Measurements from ENCODE around the gene SRSF8.

DNA sequence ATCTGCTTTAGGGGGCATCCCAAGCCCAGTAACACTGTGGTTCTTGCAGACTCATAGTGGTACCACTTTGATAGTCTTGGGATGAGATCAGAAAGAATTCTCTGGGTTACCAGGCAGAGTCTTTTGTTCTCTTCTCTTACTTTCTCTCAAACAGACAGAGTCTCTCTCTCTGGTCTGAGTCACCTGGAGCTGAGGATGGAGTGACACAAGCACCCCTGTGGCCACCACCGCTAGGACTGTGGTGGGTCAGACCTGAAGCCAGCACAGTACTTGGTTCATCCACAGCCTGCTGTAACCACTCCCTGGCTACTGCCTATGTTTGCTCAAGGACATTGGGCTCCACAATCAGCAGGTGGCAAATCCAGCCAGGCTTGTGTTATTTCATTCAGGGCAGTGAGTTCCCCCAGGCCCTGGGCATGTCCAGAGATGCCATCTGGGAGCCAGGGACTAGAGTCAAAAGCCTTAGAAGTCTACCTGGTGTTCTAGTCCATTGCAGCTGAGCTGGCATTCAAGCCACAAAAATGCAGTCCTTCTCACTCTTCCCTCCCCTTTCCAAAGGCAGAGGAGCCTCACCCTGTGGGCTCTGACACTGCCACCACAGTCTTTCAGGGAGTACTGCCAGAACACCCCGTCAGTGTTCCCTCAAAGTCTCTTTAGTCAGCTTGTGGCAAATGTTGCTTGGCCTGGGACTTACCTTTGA is 52.8 kb downstream of the SRSF8 start:
- TF ChIP-seq, protein P1, sequence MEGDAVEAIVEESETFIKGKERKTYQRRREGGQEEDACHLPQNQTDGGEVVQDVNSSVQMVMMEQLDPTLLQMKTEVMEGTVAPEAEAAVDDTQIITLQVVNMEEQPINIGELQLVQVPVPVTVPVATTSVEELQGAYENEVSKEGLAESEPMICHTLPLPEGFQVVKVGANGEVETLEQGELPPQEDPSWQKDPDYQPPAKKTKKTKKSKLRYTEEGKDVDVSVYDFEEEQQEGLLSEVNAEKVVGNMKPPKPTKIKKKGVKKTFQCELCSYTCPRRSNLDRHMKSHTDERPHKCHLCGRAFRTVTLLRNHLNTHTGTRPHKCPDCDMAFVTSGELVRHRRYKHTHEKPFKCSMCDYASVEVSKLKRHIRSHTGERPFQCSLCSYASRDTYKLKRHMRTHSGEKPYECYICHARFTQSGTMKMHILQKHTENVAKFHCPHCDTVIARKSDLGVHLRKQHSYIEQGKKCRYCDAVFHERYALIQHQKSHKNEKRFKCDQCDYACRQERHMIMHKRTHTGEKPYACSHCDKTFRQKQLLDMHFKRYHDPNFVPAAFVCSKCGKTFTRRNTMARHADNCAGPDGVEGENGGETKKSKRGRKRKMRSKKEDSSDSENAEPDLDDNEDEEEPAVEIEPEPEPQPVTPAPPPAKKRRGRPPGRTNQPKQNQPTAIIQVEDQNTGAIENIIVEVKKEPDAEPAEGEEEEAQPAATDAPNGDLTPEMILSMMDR (conservative IDR thresholded peaks at IDR 0.05; ENCODE audit: low read depth, low read length) = no peak
- TF ChIP-seq RAD21 (IDR thresholded peaks at IDR 0.05; ENCODE audit: low read length) (no peak), POLR2A (IDR thresholded peaks at IDR 0.05; ENCODE audit: low read depth, low read length) (no peak), MAFK (IDR thresholded peaks at IDR 0.05; ENCODE audit: low read depth, low read length) (no peak), RFX5 (IDR thresholded peaks at IDR 0.05; ENCODE audit: low read depth, low read length) (no peak), SMC3 (IDR thresholded peaks at IDR 0.05; ENCODE audit: low read depth, low read length) (no peak), FOS (IDR thresholded peaks at IDR 0.05; ENCODE audit: low read depth, low read length) (no peak), BHLHE40 (IDR thresholded peaks at IDR 0.05; ENCODE audit: low read depth, low read length) (no peak)
- TF ChIP-seq, protein P2, sequence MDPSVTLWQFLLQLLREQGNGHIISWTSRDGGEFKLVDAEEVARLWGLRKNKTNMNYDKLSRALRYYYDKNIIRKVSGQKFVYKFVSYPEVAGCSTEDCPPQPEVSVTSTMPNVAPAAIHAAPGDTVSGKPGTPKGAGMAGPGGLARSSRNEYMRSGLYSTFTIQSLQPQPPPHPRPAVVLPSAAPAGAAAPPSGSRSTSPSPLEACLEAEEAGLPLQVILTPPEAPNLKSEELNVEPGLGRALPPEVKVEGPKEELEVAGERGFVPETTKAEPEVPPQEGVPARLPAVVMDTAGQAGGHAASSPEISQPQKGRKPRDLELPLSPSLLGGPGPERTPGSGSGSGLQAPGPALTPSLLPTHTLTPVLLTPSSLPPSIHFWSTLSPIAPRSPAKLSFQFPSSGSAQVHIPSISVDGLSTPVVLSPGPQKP (IDR thresholded peaks at IDR 0.05; ENCODE audit: borderline replicate concordance, low read depth, low read length) = no peak
- TF ChIP-seq, protein P3, sequence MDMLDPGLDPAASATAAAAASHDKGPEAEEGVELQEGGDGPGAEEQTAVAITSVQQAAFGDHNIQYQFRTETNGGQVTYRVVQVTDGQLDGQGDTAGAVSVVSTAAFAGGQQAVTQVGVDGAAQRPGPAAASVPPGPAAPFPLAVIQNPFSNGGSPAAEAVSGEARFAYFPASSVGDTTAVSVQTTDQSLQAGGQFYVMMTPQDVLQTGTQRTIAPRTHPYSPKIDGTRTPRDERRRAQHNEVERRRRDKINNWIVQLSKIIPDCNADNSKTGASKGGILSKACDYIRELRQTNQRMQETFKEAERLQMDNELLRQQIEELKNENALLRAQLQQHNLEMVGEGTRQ (IDR thresholded peaks at IDR 0.05; ENCODE audit: low read depth, low read length) = no peak
